SW 1271 (cell line): ENCODE data around the gene AMOTL1.
A peak's percentile ranks its signal among the peaks of the same experiment; 100 is the strongest.

Experiments
- DNase-seq, 2 experiments: peaks; one replicate each; lab custom pipeline; 2025; lab: John Stamatoyannopoulos, UW

AMOTL1 gene

GRCh38 chr11:94856443-94856842, 88.3 kb downstream of the AMOTL1 start:
- no peak for DNase-seq

GRCh38 chr11:94857337-94857736, 89.2 kb downstream of the AMOTL1 start:
- no peak for DNase-seq

GRCh38 chr11:94858012-94858705, 90.0 kb downstream of the AMOTL1 start:
- no peak for DNase-seq

GRCh38 chr11:94860333-94860732, 92.2 kb downstream of the AMOTL1 start:
- DNase-seq: no peak

- DNase-seq: no peak
These were observed 93.2 kb downstream of the AMOTL1 start for GRCh38 chr11:94861306-94861845.

- no peak for DNase-seq
These were observed 95.0 kb downstream of the AMOTL1 start for GRCh38 chr11:94862926-94863880.

GRCh38 chr11:94864506-94865045, 96.4 kb downstream of the AMOTL1 start:
- DNase-seq: no peak

- DNase-seq: no peak
These were observed 98.2 kb downstream of the AMOTL1 start for GRCh38 chr11:94866231-94866822.

GRCh38 chr11:94866936-94867795, 99.0 kb downstream of the AMOTL1 start:
- DNase-seq: no peak

- DNase-seq: no peak
These were observed 100.3 kb downstream of the AMOTL1 start for GRCh38 chr11:94868468-94868867.

- no peak for DNase-seq
These were observed 101.0 kb downstream of the AMOTL1 start for GRCh38 chr11:94869186-94869585.

GRCh38 chr11:94870422-94870821, 102.3 kb downstream of the AMOTL1 start:
- DNase-seq: no peak

GRCh38 chr11:94871491-94872185, 103.5 kb downstream of the AMOTL1 start:
- DNase-seq: no peak

- DNase-seq: no peak
These were observed 105.9 kb downstream of the AMOTL1 start for GRCh38 chr11:94873916-94874540.

GRCh38 chr11:94876222-94876621, 108.1 kb downstream of the AMOTL1 start:
- no peak for DNase-seq

GRCh38 chr11:94876645-94877442, 108.7 kb downstream of the AMOTL1 start:
- DNase-seq: peak; percentile 96 to 98

- no peak for DNase-seq
These were observed 109.5 kb downstream of the AMOTL1 start for GRCh38 chr11:94877443-94878200.

GRCh38 chr11:94879006-94879405, 110.8 kb downstream of the AMOTL1 start:
- DNase-seq: no peak
